SKM-1 (cell line): ENCODE data around the gene SARS1.

Source experiments
- DNase-seq: peaks from one replicate; lab custom pipeline; 2025; ENCODE audit not compliant: unreplicated experiment; lab: John Stamatoyannopoulos, UW

Gene SARS1

DNA sequence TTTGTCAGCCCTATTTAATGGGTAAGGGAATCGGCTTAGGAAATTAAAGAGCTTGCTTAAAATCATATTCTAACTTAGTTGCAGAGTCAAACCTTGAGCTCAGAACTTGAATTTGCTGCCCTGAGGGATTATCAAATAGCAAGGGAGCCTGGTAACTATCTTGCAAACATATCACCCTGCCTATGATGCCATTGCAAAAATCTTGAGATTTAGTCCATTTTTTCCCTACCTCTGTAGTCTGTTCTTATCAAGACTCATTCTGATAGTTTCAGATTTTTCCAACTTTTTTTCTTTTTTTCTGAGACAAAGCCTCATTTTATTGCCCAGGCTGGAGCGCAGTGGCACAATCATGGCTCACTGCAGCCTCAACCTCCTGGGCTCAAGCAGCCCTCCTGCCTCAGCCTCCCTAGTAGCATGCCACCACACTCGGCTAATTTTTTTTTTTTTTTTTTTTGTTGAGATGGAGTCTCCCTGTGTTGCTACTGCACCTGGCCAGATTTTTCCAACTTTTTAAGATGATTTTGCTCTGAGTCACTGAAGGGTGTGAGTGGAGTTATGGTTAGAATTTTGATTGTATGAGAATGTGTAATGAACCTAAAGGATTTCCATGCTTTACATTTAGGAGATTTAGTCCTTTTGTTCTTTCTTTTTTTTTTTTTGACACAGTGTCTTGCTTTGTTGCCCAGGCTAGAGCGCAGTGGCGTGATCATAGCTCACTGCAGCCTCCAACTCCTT is 12.2 kb downstream of the SARS1 start:
- no peak for DNase-seq

DNA sequence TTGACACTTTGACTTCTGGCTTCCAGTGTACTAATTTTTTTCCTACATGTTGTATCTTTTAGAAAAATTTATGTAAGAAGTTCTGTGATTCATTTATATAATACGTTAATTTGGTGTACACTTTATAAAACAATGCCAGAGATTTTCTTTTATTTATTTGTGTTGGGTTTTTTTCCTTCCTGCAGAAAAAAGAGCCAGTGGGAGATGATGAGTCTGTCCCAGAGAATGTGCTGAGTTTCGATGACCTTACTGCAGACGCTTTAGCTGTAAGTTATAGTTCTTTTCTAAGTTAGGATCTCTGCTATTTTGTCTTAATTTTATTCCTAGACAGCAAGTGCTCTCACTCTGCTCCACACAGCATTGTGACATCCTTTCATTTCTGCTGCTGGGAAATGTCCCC is 14.4 kb downstream of the SARS1 start:
- no peak for DNase-seq

DNA sequence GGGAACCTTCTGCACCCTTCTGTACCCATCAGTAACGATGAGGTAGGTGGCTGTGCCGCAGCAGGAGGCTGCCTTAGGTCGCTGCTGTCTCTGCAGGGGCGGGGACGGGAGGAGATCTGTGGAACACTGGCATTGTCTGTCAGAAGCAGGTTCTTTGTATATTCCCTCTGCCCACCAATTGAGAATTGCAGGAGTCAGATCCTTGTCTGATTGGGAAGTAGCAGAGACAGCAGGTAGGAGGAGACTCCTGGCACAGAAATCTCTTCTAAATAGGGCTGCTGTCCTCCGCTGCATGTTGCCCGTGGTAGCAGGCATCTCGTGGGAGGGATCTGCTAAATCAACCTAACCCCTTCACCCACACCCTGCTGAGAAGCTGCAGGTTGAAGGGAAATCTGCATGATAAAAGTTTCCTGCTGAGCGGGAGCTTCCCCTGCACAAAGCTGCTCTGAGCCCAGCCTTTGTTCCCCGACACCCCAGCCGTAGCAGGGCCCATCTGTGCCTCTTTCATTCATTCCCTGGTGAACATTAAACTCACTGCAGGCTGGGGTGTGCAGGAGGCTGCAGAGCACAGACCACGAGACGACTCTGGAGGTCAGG is 15.9 kb downstream of the SARS1 start:
- no peak for DNase-seq

DNA sequence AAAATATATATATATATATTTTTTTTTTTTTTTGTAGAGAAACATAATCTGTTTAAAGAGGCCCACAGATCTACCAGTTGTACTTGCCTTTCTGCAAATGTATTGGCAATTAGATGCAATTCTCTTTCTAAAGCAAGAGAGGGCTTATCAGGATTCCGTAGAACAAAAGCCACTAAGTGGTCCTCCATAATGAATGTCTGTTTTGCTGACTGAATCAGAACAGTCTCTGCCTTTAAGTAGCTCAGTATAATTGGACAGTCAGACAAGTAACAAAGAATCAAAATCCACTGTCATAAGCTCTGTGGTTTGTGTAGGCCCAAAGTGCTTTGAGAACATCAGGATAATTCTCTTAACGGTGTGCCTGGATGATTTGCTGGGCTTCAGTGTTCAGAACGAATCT is 17.3 kb downstream of the SARS1 start:
- DNase-seq, result no peak

DNA sequence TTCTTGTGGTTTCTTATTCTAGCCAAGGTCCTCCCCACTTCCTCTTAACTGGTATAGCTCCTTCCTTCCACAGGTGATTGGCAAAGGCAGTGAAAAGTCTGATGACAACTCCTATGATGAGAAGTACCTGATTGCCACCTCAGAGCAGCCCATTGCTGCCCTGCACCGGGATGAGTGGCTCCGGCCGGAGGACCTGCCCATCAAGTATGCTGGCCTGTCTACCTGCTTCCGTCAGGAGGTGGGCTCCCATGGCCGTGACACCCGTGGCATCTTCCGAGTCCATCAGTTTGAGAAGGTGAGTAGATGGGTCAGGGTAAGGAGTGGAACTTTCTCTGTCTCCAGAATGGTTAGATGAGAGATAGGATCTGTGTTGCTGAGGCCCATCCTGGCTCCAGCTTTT is 21.4 kb downstream of the SARS1 start:
- no peak for DNase-seq

DNA sequence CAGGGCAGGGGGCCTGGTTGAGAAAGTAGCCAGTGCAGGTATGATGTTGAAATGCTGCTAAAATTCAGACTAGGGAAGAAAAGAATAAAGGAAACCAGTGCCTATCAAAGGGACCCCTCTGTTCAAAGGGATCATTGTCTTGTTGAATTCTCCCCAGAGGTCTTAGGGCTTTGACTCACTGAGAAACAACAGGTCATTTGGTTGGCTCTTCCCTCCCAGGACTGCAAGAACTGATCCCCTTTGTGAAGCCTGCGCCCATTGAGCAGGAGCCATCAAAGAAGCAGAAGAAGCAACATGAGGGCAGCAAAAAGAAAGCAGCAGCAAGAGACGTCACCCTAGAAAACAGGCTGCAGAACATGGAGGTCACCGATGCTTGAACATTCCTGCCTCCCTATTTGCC is 23.8 kb downstream of the SARS1 start:
- no peak for DNase-seq

DNA sequence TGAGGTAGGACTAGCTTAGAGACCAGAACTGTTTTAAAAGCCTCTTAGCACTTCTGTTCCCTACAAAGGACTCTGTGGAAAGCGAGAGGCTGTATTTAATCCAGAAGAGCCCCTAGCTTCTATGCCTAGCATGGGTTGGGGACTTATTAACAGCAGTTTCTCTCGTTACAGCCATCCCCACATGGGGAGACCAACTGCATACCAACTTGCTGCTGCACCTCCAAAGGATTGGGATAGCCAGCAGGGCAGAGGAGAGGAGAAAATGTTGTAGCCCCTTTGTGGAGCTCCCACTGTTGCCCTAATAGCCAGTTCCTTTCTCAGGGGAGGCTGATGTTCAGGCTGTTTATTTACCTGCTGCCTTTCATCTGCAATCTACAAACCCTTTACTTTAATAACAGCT is 24.7 kb downstream of the SARS1 start:
- DNase-seq, result no peak

DNA sequence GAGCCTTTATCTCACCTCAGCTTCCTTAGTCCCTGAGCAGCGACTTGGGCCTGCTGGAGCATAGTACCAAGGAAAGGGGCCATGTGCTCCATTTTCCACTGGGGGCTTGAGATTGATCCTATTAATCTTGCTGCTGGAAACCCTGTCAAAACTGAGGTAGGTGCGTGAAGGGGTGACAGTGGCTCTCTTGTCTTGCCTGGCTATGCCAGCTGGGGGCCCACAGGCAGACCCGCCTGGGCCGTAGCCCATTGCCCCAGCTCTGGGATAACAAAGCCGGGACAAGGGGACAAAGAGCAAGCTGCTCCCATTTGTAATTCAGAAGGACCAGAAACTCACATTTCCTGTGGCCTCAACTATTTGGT is 25.3 kb downstream of the SARS1 start:
- DNase-seq, result no peak

DNA sequence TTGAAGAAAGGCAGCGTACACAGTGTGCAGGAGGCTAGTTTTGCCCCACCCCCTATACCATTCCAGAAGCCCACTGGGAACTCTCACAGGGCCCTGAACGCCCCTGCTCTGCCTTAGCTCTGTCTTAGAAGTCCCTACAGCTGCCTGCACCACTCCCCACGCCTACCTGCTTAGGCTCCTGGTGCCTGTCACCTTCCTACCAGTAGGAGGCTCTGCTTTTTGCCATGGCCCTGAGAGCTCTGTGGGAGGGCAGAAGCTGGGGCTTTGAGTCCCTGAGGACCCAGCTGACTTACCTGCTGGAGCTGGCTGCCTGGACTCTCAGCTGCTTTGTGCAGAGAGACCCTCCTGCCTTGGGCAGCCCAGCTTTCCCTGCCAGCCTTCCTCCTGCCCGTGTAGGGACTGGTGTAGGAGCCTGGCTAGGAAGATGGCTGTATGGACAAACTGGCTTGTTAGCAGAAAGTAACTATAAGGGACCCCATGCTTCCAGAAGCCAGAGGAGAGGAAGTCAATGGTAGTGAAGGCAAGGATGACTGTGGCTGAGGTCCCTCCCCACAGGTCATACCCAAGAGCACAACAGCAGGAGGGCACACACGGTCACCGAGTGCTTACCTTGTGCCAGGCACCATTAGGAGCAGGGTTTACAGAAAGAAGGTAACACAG is 25.8 kb downstream of the SARS1 start:
- no peak for DNase-seq

DNA sequence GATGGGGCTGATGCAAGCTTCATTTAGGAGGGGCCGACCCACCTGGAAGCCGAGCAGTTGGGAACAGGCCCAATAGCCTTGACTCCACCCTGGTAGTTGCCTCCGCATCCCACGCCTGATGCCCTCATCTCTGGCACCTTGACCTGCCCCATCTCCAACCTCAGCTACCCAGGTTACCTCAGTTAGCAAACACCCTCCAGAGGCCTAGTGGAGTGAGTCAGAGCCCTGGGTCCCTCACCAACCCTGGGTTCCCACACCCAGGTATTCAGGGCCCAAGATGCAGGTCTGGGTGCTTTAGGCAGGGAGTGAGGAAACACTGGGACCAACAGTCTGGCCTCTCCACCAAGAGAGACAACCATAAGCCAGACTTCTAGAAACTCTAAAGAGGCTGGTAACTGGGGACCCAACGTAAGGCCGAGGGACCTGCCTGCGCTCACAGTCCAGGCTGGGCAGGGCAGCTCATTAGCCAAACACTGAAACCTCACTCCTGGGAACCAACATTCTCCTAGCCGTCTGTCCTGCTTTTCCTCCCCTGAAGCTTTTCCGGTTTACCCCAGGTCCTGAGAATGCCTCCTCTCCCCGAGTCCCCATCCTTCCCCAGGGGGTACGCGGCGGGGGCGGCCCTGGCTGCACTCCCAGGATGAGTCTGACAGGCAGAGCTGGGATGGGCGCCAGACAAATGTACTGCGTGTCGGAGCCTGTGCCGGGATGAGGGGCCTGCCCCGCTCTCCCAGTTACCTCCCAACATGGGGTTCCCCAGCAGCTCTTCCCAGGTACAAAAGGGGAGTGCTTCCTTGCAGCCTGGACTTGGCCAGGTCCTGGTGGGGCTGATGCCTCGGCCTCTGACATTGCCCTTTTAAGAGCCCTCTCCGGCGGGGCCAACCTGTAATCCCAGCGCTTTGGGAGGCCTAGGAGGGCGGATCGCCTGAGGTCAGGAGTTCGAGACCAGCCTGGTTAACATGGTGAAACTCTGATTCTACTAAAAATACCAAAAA is 26.7 kb downstream of the SARS1 start:
- DNase-seq, result no peak

DNA sequence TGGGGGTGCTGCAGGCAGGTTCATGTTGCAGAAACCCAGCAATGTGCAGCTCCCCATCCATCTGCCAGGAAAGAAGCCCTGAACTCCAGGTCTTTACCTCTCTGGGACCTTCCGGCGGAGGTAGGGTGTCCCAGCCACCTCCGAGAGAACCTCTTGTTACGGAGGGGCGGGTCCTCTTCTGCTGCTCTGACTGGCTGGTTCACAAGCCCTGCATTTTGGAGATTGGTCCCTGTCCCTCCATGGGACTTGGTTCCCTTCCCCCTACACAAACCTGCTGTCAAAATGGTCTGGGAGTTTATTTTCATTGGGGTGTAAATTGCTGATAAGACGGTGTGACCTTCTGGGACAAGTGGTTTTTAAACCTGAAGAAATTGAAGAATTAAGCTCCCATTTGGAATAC is 27.6 kb downstream of the SARS1 start:
- DNase-seq, result no peak

DNA sequence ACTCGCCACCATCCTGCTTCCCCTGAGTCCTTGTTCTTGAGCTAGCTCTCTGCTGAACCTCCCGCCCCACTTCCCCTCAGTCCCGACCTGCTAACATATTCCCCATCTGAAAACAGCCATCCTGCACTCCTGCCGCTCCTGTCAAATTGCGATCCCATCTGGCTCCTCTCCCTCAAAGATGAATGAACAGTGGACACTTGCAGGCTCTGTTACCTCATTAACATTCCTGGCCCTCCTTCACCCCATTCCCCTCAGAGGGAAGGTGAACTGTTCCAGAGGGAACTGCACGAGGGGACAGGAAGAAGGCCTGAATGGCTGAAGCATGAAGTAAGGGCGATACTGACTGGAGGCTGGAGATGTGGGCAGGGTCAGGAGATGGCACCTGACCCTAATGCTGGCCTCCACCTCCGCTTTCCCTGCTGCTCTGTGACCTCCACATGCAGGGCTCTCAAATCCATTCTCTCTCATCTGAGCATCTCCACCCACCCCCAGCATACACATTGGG is 28.2 kb downstream of the SARS1 start:
- DNase-seq, result no peak

DNA sequence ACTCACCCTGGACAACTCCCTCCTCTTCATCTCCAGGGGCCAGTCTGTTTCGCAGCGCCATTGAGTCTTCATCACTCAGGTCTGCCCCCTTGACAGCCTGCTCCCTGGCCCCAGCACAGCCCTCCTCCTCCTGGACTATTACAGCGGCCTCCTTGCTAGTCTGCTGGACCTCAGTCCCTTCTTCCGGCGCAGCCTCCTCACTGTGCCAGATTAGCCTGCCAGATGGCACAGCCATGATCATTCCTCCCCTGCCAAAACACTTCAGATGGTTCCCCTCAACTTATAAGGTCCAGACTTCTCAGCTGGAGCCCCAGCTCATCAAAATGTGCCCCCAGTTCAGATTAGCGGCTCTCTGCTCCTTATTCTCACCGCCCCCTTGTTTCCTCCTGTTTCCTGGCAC is 28.7 kb downstream of the SARS1 start:
- no peak for DNase-seq

DNA sequence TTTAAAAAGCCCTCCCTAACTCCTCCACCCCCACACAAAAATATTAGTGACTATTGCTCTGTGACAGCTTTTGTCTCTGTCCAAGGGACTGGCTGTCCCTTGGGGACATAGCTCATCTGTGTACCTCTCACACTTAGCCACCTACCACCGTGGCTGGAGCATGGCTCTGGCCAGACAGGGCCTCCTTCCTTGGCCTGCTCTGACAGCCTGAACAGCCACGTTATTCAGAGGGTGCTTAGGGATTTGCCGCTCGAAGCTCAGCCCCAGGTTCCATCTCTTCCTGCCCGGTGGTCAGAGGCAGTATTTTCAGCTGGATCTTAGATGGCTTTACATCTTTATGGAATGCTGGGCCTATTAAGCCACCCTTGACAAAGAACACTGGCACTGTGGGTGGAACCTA is 29.5 kb downstream of the SARS1 start:
- no peak for DNase-seq

DNA sequence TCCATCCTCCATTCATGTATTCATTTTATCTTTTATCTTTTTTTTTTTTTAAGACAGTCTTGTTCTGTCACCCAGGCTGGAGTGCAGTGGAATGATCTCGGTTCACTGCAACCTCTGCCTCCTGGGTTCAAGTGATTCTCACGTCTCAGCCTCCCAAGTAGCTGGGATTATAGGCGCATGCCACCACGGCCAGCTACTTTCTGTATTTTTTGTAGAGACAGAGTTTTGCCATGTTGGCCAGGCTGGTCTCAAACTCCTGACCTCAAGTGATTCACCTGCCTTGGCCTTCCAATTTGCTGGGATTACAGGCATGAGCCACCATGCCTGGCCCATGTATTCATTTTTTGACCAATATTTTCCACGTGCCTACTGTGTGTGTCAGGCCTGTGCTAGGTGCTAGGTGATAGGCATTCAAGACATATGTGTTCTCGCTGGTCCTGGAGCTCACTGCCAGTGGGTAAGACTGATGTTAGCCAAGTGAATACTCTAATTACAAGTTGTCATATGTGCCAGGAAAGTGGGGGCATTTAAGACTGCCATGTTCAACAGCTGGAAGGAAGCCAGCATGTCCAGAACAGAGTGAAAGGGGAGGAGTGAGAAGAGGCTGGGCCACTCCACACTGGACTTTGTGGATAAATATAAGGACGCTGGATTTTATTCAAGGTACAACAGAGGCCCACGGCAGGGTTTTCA is 30.3 kb downstream of the SARS1 start:
- no peak for DNase-seq

DNA sequence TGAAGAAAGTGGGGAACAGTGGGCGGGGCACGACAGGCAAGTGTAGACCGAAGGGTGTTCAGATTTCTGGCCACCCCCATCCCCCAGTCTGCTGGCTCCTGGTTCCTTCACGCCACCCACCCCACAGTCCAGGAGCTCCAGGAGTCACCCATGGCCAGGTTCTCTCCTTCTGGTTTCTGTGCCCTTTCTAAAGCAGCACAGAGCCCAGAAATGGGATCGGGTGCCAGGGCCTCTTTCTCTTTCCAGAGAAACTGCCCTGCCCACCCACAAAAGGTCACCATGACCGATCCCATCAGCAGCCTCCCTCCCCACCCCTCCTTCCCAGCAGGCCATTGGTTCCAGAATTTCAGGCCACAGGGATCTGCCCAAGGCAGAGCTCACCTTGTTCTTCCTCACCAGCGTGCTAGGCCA is 32.4 kb downstream of the SARS1 start:
- DNase-seq, result no peak

DNA sequence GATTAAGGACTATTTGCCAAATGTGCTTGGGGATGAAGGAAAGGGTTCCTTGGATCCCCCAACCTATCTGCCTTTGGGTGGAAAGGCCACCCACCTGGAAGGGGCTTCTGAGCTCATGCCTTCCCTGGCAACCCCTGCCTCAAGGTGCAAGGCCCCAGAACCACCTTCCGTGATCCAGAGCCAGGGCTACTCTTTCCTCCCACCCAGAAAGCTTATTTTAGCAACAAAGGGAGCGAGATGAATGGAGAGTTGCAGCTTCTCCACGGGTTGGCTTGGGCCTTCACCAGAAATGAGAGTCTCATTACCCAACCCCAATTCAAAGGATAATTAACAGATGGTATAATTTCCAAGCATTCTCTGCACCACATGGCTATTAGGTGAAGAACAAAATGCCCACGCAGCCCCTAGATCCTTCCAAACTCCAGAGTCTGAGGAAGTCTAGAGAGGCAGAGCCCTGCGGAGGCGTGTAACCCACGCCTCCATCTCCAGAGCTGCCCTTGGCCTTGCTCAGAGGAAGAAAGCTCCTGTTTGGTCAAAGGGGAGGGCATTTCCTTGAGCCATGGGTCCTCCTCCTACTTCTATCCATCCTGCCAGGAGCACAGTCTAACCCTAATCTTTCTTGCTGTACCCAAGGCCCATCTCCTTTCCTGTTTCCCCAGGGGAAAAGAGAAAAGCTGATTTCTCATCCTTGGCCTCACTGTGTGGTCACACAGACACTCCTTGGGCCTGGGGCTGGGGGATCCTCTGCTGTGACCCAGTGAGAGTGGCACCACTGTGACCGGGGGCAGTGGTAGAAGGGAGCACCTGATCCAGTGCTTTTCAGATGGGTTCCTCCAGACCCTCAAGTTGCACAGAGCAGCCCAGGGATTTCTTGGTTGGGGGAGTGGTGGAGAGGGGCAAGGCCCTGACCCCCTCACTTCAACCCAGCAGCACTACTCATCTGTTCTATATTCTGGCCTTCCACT is 34.0 kb downstream of the SARS1 start:
- no peak for DNase-seq

DNA sequence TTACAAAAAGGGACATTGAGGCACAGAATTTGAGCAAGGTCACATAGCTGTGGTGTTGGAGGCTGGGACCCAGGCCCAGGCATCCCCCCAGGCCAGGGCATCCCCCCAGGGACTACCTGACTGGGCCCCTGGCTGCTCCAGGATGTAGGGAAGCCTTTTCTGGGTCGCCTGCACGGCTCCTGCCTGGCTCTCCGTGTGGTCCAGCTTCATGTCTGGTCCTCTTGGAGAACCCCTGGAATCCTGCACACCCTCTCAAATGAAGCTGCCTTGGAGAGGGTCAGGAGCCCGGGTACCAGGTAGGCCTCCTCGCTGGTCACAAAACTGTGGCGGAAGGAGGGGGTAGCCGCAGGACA is 34.7 kb downstream of the SARS1 start:
- DNase-seq, result no peak

DNA sequence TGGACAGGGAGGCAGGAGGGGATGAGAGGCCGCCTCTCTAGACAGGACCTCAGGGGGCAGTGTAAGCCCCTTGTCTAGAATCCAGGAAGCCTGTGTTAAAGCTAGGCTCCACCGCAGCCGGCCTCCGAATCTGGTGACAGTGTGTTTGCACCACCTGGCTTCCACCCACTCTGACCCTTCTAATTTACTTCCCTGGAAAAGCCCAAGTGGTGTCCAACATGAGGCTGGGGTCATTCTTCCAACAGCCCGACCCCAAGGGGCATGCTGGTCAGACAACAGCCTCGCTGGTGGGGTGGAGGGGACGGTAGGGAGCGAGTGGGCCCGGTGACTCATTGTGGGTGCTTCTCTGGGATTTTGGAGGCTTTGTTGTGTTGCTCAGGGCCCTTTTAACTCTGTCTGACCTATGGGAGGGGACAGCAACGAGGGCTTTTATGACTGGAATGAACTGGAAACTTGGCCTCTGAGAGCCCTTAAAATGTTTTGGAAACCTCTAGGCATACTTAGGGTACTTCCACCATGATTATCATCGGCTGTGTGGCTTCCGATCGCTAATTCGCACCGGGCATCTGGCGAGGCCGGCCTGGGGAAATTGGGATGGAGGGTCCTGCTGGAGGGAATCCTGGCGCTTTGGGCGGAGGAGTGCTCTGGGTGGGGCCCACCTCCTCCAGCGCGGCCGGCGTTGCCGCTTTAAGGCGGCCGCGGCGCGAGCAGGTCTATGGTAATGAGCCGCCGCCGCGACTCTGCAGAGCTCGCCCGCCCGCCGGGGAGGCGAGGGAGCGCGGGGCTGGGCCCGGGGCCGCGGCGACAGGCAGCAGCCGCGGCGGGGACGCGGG is 35.3 kb downstream of the SARS1 start, which contains the start of gene CELSR2:
Gene CELSR2 (plus strand): TSS at position 743 of the 833 bp plus-strand sequence. CDS start 541 bp downstream, outside the sequence.
- DNase-seq, result peak; percentile 52
